Ovary (tissue), 9 donors: ENCODE data around the gene MYCL. TPM values are rescaled to one million over a fixed set of nuclear protein-coding genes. Genes with fewer than 3 reads are reported as not detected.

Experiments
- DNase-seq, 5 donors: peaks; one replicate each; pipeline ENCODE4 v3.0.0-alpha.2; 2019 to 2020
- H3K27ac ChIP-seq, 2 donors: fragments of 200-600 bp; one replicate each; pipeline versions ENCODE4 v1.5.1 to v1.8.0; 2019 to 2022
- H3K27me3 ChIP-seq: fragments of 200-600 bp; one replicate; pipeline ENCODE4 v1.8.0; 2022
- H3K36me3 ChIP-seq: fragments of 200-600 bp; sonication (generic); one replicate; pipeline ENCODE4 v1.5.1; 2019
- H3K4me1 ChIP-seq: one replicate; pipeline ENCODE4 v1.8.1; 2013; ENCODE audit warnings: mild to moderate bottlenecking, moderate library complexity; ENCODE audit not compliant: insufficient read depth
- H3K4me3 ChIP-seq: fragments of 200-600 bp; sonication (generic); one replicate; pipeline ENCODE4 v1.5.1; 2017
- H3K9me3 ChIP-seq, 2 donors: fragments of 200-600 bp in 1 of 2; sonication (generic) in 1 of 2; one replicate each; pipeline versions ENCODE4 v1.5.1 to v1.8.1; 2013 to 2019; ENCODE audit warnings: mild to moderate bottlenecking in 1 of 2, moderate library complexity in 1 of 2
- CTCF ChIP-seq, 3 donors: fragments of 450-650 bp in 2 of 3; fragments of 200-600 bp in 1 of 3; IDR thresholded peaks; one replicate each; pipeline versions ENCODE4 v1.5.1 to v1.8.0; 2016 to 2022; ENCODE audit warnings: antibody characterized with exemption in 3 of 3, mild to moderate bottlenecking in 1 of 3
- EP300 ChIP-seq: sonication (generic); formaldehyde crosslinking; IDR thresholded peaks from one replicate; pipeline ENCODE4 v1.6.1; 2017; ENCODE audit warnings: antibody characterized with exemption
- POLR2A ChIP-seq: fragments of 450-650 bp; IDR thresholded peaks from one replicate; pipeline ENCODE4 v1.6.1; 2017; ENCODE audit warnings: antibody characterized with exemption, mild to moderate bottlenecking, moderate library complexity
- whole genome bisulfite sequencing, 3 donors: extraction: QIAGEN DNeasy Blood & Tissue Kit in 1 of 3; methylation state at CpG; one replicate each; pipeline versions ENCODE4 v1.1.5 to v1.1.7; 2013 to 2017; 5-methylcytosine and 5-hydroxymethylcytosine counted together
- intact Hi-C, 4 donors: fragments of 100-400 bp; cut with DNase I; formaldehyde crosslinking; loops; one replicate each; pipeline versions ENCODE4 v1.11.0 to v1.15.1; 2022 to 2023
- polyA plus RNA-seq, 2 donors: library from polyadenylated mRNA; stranded (reverse); fragments of 200-250 nt in 1 of 2; fragments of 350-450 nt in 1 of 2; fragmentation: Illumina TruSeq in 1 of 2; extraction: RNeasy Lipid Tissue Mini Kit (QIAGEN cat#74804) in 1 of 2; gene quantifications; one replicate each; pipeline ENCODE4 v1.2.3, GENCODE V29; 2013 to 2014
- total RNA-seq, 7 donors: library from RNA; depleted of rRNA in 2 of 7; stranded (reverse); fragments of >200 nt in 2 of 7; fragmentation: NEBNext Ultra II Directional in 3 of 7; extraction: Animal tissue kit (Norgen Biotek cat#: 25700) in 3 of 7; gene quantifications; one replicate each; pipeline versions ENCODE4 v1.1.0 to v1.2.4, GENCODE V29; 2016 to 2023
- donor health status: DM: no; HTN: no; CAD: no; lungs with moderate emphysema.
- donor health status: DM: no; HTN: no; CAD: no.
- donor health status: Bipolar disorder and iron deficiency.
- donor health status: DM: yes; HTN: yes; CAD: no.
- donor health status: DM: no; HTN: no; CAD: no.
- donor health status: DM: yes; HTN: yes; CAD: no.

MYCL gene
- total and polyA plus RNA-seq, 9 donors, result 0.13 to 4.8 (median 0.96) TPM; not detected in 1

DNA sequence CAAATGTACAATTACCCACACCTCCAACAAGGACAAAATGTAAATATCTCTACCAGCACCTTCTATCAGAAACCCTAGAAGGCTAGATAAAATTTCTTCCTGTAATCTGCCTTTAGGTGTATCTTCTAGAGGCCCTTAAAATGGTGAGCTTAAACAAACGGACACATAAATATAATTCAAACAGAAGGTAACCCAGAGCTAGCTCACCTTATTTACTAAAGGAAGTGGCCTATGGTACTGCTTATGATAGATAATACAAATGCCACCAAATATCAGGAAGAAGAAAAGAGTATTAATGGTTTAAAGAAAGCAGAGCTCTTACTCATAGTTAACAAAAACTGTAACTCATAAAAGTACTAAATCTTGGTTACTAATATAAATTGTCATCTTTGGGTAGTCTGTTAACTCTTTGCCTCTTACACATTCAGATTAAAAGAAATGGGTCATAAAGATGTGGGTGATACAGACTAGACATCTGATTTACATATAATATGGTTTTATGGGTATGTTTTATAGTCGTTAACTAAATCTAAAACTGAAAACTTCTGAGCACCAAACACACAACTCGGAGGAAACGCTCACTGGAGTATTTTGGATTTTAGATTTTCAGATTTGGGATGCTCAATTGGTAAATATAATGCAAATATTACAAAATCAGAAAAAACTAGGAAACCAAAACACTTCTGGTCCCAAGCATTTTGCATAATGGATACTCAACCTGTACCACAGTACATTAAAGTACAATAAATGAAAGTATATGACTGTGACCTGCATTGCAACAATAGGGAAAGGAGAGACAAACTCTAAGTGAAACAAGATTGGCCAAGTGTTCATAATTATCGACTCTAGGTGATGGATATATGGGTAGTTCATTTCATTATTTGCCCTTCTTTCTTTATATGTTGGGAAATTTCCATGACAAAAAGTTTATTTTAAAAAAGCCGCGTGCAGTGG lies 41.6 kb downstream of the MYCL start:
- Histone ChIP-seq H3K36me3 (no peaks in the 10 kb centered on the region), H3K9me3 (no peaks in the 10 kb centered on the region), H3K4me3 (no peak overlapping the region), H3K4me1 (no peaks in the 10 kb centered on the region), H3K27ac (no peak overlapping the region), H3K27me3 (no peaks in the 10 kb centered on the region)
- WGBS, 3 donors, result 83 to 94% (median 92%) methylated on average over 7 of the region's 7 CpGs
- intact Hi-C loops, result no loop called here
- TF ChIP-seq POLR2A, result no peak
- no peak for TF ChIP-seq EP300
- no peak for TF ChIP-seq CTCF (IDR thresholded peaks at IDR 0.05)
- no peak for DNase-seq

GRCh38 chr1:39858315-39858714 lies 43.4 kb downstream of the MYCL start:
- WGBS, 3 donors, result 69 to 76% (median 73%) methylated on average over 3 of the region's 3 CpGs
- DNase-seq, result no peak
- intact Hi-C loops, result no loop called here
- H3K27ac ChIP-seq, result no peak overlapping the region
- no peaks in the 10 kb centered on the region for H3K9me3 ChIP-seq
- no peaks in the 10 kb centered on the region for H3K4me1 ChIP-seq
- H3K27me3 ChIP-seq, result no peaks in the 10 kb centered on the region
- H3K4me3 ChIP-seq, result no peak overlapping the region
- no peaks in the 10 kb centered on the region for H3K36me3 ChIP-seq
- TF ChIP-seq EP300 (no peak), POLR2A (no peak), CTCF (IDR thresholded peaks at IDR 0.05) (no peak)

GRCh38 chr1:39857126-39857878 lies 44.4 kb downstream of the MYCL start:
- intact Hi-C loops, result no loop called here
- no peak for TF ChIP-seq POLR2A
- no peak for TF ChIP-seq EP300
- TF ChIP-seq CTCF (IDR thresholded peaks at IDR 0.05), result no peak
- Histone ChIP-seq H3K9me3 (no peaks in the 10 kb centered on the region), H3K27ac (no peak overlapping the region), H3K36me3 (no peaks in the 10 kb centered on the region), H3K27me3 (no peaks in the 10 kb centered on the region), H3K4me1 (no peaks in the 10 kb centered on the region), H3K4me3 (no peak overlapping the region)
- no peak for DNase-seq
- 84 to 89% (median 85%) methylated on average over 3 of the region's 3 CpGs for WGBS, 3 donors

GRCh38 chr1:39854738-39855137 lies 47.0 kb downstream of the MYCL start:
- no peak for TF ChIP-seq CTCF (IDR thresholded peaks at IDR 0.05)
- TF ChIP-seq EP300, result no peak
- no peak for TF ChIP-seq POLR2A
- intact Hi-C loops, result no loop called here
- Histone ChIP-seq H3K4me3 (no peak overlapping the region), H3K27me3 (no peaks in the 10 kb centered on the region), H3K36me3 (no peaks in the 10 kb centered on the region), H3K9me3 (no peaks in the 10 kb centered on the region), H3K4me1 (no peaks in the 10 kb centered on the region), H3K27ac (no peak overlapping the region)
- WGBS, 3 donors, result 93 to 98% (median 97%) methylated on average over 8 of the region's 8 CpGs
- DNase-seq, result no peak
